Measurements from ENCODE around the gene GTF3C2. TPM values are rescaled to one million over a fixed set of nuclear protein-coding genes. Genes with fewer than 3 reads are reported as not detected.
"Not testable (repeated sequence)": the region's sequence is repeated elsewhere in the genome, so short reads cannot be mapped to it uniquely, and the experiment has no call there.

The GTF3C2 gene
- total RNA-seq, 2 experiments from 2014 or later: 49.0 to 49.1 TPM

DNA sequence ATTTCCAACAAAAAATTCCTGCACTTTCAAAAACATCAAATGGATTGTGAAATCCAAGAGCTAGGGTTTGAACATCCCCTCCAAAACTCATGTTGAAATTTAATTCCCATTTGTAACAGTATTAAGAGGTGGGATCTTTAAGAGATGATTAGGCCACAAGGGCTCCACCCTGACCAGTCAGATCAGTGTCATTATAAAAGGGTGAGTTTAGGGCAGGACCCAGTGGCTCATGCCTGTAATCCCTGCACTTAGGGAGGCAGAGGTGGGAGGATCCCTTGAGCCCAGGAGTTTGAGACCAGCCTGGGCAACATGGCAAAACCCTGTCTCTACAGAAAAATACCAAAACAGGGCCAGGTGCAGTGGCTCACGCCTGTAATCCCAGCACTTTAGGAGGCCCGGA lies 8.9 kb downstream of the GTF3C2 start:
- peaks cover 25% of the 10 kb centered on the region for H3K36me3 Mint-ChIP-seq (ENCODE audit: low read depth)
- H3K27ac Mint-ChIP-seq: no peak overlapping the region
- ChIA-PET CTCF (no interaction called here), POLR2A (no interaction called here)
- DNase-seq: no peak
- H3K4me1 Mint-ChIP-seq: peaks cover 21% of the 10 kb centered on the region
- H3K27me3 Mint-ChIP-seq: no peaks in the 10 kb centered on the region
- H3K4me3 Mint-ChIP-seq: no peak overlapping the region
- H3K9me3 Mint-ChIP-seq: no peaks in the 10 kb centered on the region

DNA sequence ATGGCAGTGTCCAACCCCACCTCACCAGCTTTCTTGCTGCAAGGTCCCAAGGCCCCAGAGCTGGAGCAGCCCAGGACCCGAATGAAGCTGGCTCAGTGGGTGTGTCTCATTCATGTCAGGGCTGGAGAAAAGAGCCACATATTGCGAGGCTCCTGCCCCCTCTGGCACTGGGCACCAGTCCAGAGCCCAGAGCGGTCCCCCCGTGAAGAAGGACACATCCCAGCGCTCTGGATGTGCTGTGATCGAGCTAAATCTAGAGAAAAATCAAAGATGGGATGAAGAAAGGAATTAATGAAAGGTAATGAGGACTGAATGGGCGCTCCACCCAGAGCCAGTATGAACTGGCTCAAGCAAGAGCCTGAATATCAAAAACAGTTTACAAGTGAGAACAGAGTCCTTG lies 20.4 kb downstream of the GTF3C2 start:
- no peaks in the 10 kb centered on the region for H3K27me3 Mint-ChIP-seq
- CTCF ChIA-PET: no interaction called here
- no peaks in the 10 kb centered on the region for H3K4me1 Mint-ChIP-seq
- H3K9me3 Mint-ChIP-seq: no peaks in the 10 kb centered on the region
- H3K36me3 Mint-ChIP-seq (ENCODE audit: low read depth): peaks cover 52% of the 10 kb centered on the region
- no peak overlapping the region for H3K4me3 Mint-ChIP-seq
- POLR2A ChIA-PET: interaction anchor here (1.4 to 2.6 kb wide), 2 partner anchors 13 to 20 kb away, joined by 4 to 6 read pairs; partner anchors contain the start of genes GTF3C2 and MPV17
- H3K27ac Mint-ChIP-seq: no peak overlapping the region
- no peak for DNase-seq

DNA sequence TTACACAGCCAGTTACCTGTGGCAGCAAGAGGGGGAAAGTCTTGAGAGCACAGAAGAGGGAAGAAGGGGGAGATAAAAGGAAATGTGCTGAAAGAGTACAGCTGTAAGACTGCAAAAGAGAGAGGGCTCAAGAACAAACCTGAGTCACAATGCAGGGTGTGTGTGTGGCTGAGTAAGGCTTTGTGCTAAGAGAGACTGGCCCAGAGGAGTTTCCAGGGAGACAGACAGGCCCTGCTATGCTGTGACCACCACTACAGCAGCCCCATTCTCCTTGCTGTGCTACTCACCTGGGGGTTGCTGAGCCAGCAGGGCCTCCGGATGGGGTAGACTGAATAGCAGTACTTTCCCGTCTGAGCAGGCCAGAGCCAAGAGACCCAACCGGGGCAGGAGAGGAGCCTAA lies 21.3 kb downstream of the GTF3C2 start:
- no peak overlapping the region for H3K4me3 Mint-ChIP-seq
- no peak overlapping the region for H3K27ac Mint-ChIP-seq
- H3K9me3 Mint-ChIP-seq: no peaks in the 10 kb centered on the region
- H3K4me1 Mint-ChIP-seq: no peaks in the 10 kb centered on the region
- POLR2A ChIA-PET: interaction anchor here (2.6 kb wide), 1 partner anchor 12 kb away, joined by 6 read pairs; the partner anchor contains the start of gene MPV17
- CTCF ChIA-PET: no interaction called here
- no peak for DNase-seq
- no peaks in the 10 kb centered on the region for H3K27me3 Mint-ChIP-seq
- H3K36me3 Mint-ChIP-seq (ENCODE audit: low read depth): peaks cover 46% of the 10 kb centered on the region

DNA sequence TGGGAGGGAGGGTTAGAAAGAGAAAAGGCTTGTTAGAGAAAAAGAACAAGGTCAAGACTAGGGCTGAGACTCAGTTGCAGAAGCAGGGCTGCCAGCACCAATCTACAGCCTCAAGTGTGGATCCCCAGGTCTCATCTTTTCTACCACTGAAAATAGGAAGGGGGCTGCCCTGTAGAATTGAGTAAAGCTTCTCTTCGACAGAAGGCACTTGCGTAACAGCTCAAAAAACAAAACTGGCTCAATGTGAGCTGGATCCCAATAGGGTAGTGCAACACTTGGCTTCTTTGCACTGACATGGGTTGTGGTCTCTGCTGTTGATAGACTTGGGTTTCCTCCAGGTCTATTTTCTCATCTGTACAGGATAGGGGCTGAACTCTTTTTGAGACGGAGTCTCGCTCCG lies 31.8 kb downstream of the GTF3C2 start:
- ChIA-PET CTCF (interaction anchor here (1.3 to 3.0 kb wide), 2 partner anchors 22 to 68 kb away, joined by 4 to 19 read pairs; no protein-coding TSS in a partner anchor), POLR2A (interaction anchor here (1.3 kb wide), 1 partner anchor 339 kb away, joined by 3 read pairs; the partner anchor contains the start of genes SLC4A1AP and SUPT7L)
- no peaks in the 10 kb centered on the region for H3K27me3 Mint-ChIP-seq
- no peak for DNase-seq
- H3K9me3 Mint-ChIP-seq: no peaks in the 10 kb centered on the region
- no peak overlapping the region for H3K4me3 Mint-ChIP-seq
- peak overlapping the region; percentile 4 for H3K27ac Mint-ChIP-seq
- H3K36me3 Mint-ChIP-seq (ENCODE audit: low read depth): peaks cover 37% of the 10 kb centered on the region
- peaks cover 22% of the 10 kb centered on the region for H3K4me1 Mint-ChIP-seq

DNA sequence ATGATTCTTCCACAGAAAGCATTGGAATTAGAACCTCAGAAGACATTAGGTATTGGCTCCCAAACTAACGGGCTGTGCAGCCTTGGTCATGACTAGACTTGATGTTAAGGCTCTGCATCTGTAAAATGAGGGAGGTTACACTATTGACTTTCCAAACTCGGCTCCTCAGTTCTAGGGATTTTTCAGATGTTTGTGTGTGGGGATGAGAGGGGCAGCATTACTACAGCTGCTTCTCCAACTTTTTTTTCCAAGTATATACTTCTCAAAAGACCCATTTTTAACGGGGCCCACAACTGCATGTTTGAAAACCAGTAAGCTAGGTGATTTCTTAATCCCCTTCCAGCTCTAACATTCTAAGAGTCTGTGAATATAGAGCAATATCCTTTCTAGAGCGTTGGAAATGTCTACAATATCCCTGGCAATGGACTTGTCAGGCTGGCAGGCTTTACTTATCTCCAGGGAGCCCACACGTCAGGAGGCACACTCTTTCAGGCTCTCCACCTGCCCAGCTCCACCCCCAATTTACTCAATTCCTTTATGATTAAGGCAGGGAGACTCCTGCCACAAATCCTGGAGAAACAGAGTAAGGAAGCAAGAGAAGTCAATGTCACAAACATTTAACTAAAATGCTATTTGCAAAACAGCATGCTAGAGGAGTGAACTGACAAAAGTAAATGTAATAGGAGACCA lies 32.8 kb downstream of the GTF3C2 start:
- DNase-seq: no peak
- CTCF ChIA-PET: interaction anchor here (1.0 to 3.0 kb wide), 5 partner anchors 20 to 360 kb away, joined by 3 to 19 read pairs (median 6); no protein-coding TSS in a partner anchor
- Mint-ChIP-seq H3K9me3 (no peaks in the 10 kb centered on the region), H3K27me3 (no peaks in the 10 kb centered on the region), H3K4me1 (peaks cover 22% of the 10 kb centered on the region), H3K4me3 (peak overlapping the region; percentile 97), H3K27ac (peak overlapping the region; percentile 79), H3K36me3 (ENCODE audit: low read depth) (peaks cover 33% of the 10 kb centered on the region)
- POLR2A ChIA-PET: interaction anchor here (0.8 to 3.4 kb wide), 16 partner anchors 9 to 537 kb away, joined by 3 to 22 read pairs (median 8); partner anchors contain the start of genes GTF3C2, PPM1G, SLC4A1AP and SNX17

DNA sequence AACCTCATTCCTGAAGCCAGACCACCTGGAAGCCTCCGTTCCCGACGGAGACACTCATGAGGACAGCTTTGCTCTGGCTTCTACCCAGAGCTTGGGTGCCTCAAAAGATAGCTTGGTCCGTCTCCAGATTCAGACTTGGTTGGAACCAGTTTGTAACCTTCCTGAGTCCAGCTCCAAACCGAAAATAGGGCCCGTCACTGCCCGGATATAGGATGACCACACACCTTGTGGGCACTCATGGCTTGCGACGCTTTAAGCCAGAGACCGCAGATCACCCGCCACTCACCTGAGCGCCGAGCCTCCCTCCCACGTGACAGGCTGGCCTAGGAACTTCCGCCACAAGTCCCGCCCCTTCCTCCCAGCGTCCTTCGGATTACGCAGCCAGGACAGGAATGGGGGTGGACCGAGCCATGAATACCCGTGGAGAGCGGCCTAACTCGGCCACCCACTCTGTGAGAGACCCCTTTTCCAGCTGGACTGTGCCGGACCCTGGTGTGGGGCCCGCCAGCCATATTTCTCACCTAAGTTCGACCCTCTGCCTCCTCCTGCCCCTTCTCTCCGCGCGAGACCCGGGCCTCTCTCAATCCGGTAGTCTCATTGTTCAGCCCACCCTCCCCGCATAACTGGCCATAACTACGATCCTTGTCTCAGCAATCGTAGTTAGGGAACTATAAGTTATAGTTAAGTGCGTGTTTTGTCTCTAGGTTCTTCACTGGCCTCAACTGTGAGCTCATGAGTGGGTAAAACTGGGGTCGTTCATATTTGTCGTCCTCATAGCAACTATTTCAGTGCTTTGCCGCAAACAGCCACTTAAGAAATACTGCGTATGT lies 33.6 kb downstream of the GTF3C2 start, which contains the start of gene MPV17:
MPV17 (minus strand) TSS at position 332 of the 830 bp plus-strand sequence. CDS start 580 bp downstream, outside the sequence.
- H3K9me3 Mint-ChIP-seq: no peaks in the 10 kb centered on the region
- H3K27me3 Mint-ChIP-seq: no peaks in the 10 kb centered on the region
- H3K36me3 Mint-ChIP-seq (ENCODE audit: low read depth): peaks cover 26% of the 10 kb centered on the region
- CTCF ChIA-PET: interaction anchor here (0.9 to 3.0 kb wide), 8 partner anchors 20 to 360 kb away, joined by 3 to 19 read pairs (median 4); partner anchors contain the start of gene TRIM54
- peak within 1 kb of the TSS; percentile 79 for H3K27ac Mint-ChIP-seq
- DNase-seq: peak; percentile 91
- POLR2A ChIA-PET: interaction anchor here (0.8 to 3.4 kb wide), 25 partner anchors 8 to 536 kb away, joined by 3 to 22 read pairs (median 5); partner anchors contain the start of genes AGBL5, GTF3C2, OST4 and PPM1G
- H3K4me3 Mint-ChIP-seq: peak within 1 kb of the TSS; percentile 97
- H3K4me1 Mint-ChIP-seq: peaks cover 22% of the 10 kb centered on the region

DNA sequence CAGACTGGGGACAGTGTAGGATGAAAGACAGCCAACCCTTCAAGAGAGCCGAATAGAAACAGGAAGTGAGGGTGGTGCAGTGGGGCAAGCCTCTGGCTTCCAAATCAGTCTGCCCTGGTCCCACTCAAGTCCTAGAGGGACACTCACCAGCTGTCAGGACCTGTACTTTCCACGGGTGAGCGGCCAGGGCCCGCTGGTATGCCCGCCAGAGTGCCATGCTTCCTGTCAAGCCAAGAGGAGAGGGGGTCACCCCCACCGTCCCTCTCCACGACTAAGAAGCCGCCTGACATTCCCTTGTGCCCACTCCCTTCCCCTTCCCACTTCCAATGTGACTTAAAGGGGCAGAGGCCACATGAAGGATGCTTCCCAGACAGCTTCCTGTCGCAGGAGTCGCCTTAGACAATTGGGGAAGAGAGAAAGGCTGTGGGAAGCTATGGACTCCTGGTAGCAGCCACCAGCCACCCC lies 34.2 kb downstream of the GTF3C2 start:
- no peaks in the 10 kb centered on the region for H3K27me3 Mint-ChIP-seq
- H3K36me3 Mint-ChIP-seq (ENCODE audit: low read depth): peaks cover 23% of the 10 kb centered on the region
- DNase-seq: peak; percentile 31
- CTCF ChIA-PET: interaction anchor here (0.9 to 3.0 kb wide), 7 partner anchors 10 to 361 kb away, joined by 3 to 19 read pairs (median 3); partner anchors contain the start of gene TRIM54
- H3K4me3 Mint-ChIP-seq: peak overlapping the region; percentile 97
- peaks cover 22% of the 10 kb centered on the region for H3K4me1 Mint-ChIP-seq
- POLR2A ChIA-PET: interaction anchor here (0.8 to 3.4 kb wide), 22 partner anchors 8 to 341 kb away, joined by 3 to 22 read pairs (median 6); partner anchors contain the start of genes AGBL5, GTF3C2, OST4 and PPM1G
- H3K9me3 Mint-ChIP-seq: no peaks in the 10 kb centered on the region
- H3K27ac Mint-ChIP-seq: peak overlapping the region; percentile 79

DNA sequence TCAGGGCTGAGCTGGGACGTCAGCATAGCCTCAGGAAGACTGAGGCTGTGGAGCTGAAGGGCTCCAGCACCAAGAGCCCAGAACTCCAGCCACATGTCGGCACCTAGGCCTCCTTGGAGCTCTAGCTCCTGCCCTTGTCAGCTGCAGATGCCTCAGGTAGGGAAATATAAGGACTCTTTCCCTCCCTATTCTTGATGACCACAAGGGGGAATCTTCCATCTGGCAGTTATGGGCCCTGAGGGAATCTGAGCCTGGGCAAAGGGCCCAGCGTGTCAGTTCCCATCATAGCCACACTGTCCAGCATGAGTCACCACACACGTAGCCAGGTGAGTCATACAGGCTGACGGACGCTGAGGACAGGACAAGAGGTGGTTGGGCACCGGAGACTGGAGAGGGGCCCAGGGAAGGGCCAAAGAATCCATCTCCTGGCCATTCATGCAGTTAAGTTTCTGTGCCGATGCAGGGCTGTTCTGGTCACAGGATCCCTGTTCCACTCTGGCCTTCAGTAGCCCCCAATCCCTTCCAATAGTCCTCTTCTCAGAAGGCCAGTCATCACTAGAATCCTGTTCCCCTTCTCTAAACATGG lies 35.5 kb downstream of the GTF3C2 start:
- Mint-ChIP-seq H3K4me3 (no peak overlapping the region), H3K36me3 (ENCODE audit: low read depth) (peaks cover 11% of the 10 kb centered on the region), H3K9me3 (no peaks in the 10 kb centered on the region), H3K27me3 (no peaks in the 10 kb centered on the region), H3K4me1 (peaks cover 22% of the 10 kb centered on the region), H3K27ac (no peak overlapping the region)
- no peak for DNase-seq
- CTCF ChIA-PET: interaction anchor here (1.6 to 5.1 kb wide), 3 partner anchors 9 to 49 kb away, joined by 3 to 27 read pairs (median 3); partner anchors contain the start of genes EIF2B4 and SNX17
- POLR2A ChIA-PET: interaction anchor here (3.1 to 3.4 kb wide), 2 partner anchors 35 to 58 kb away, joined by 17 to 22 read pairs; partner anchors contain the start of genes GTF3C2 and ZNF513

DNA sequence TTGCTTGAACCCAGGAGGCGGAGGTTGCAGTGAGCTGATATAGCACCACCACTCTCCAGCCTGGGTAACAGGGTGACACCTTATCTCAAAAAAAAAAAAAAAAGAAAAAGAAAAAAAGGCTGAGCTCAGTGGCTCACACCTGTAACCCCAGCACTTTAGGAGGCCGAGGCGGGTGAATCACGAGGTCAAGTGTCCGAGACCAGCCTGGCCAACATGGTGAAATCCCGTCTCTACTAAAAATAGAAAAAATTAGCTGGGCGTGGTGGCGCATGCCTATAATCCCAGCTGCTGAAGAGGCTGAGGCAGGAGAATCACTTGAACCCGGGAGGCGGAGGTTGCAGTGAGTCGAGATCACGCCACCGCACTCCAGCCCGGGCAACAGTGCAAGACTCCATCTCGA lies 36.7 kb downstream of the GTF3C2 start:
- H3K4me3 Mint-ChIP-seq; H3K9me3 Mint-ChIP-seq; DNase-seq; H3K27ac Mint-ChIP-seq; H3K27me3 Mint-ChIP-seq; H3K36me3 Mint-ChIP-seq (ENCODE audit: low read depth): not testable (repeated sequence)
- ChIA-PET CTCF (interaction anchor here (0.5 to 5.1 kb wide), 3 partner anchors 17 to 69 kb away, joined by 3 to 27 read pairs (median 4); partner anchors contain the start of genes EIF2B4 and SNX17), POLR2A (interaction anchor here (1.1 kb wide), 1 partner anchor 27 kb away, joined by 3 read pairs; no protein-coding TSS in a partner anchor)
- peaks cover 22% of the 10 kb centered on the region for H3K4me1 Mint-ChIP-seq

DNA sequence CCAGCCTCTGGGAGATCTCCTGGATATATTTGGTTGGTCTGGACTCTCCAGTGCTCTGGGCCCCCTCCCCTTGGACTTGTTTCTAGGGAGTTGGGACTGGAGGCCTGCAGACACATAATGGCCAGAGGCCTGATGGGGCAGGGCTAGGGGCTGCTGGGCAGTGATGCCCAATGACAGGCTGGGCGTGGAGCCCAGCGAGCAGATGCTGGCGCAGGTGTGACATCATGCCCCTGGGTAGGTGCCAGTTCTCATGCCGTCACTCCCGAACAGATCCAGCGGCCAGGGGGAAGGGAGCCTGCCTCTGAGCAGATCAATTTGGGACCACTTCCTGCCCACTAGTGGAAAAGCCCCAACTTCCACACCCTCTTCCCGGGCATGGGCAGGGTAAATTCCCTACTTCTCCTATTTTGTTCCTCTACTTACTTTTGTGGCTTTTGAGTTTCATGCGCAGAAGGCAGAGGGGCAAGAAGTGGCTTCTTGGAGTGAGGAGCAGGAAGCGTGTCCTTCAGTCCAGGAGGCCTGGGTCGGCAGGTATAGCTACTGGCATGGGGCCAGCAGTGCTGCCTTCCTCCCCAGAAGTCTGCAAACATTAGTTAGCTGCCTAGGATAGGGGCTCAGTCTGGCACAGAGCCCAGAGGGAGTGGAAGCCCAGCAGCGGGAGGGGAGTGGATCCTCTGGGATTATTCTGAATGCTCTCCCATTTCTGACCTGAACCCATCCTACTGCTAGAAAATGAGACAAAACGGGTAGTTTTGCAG lies 39.7 kb downstream of the GTF3C2 start:
- Mint-ChIP-seq H3K9me3 (no peaks in the 10 kb centered on the region), H3K36me3 (ENCODE audit: low read depth) (peaks cover 9% of the 10 kb centered on the region), H3K27ac (no peak overlapping the region), H3K4me1 (peaks cover 7% of the 10 kb centered on the region), H3K4me3 (no peak overlapping the region), H3K27me3 (no peaks in the 10 kb centered on the region)
- POLR2A ChIA-PET: no interaction called here
- CTCF ChIA-PET: interaction anchor here (1.1 to 5.1 kb wide), 2 partner anchors 14 to 37 kb away, joined by 3 to 27 read pairs; no protein-coding TSS in a partner anchor
- no peak for DNase-seq

DNA sequence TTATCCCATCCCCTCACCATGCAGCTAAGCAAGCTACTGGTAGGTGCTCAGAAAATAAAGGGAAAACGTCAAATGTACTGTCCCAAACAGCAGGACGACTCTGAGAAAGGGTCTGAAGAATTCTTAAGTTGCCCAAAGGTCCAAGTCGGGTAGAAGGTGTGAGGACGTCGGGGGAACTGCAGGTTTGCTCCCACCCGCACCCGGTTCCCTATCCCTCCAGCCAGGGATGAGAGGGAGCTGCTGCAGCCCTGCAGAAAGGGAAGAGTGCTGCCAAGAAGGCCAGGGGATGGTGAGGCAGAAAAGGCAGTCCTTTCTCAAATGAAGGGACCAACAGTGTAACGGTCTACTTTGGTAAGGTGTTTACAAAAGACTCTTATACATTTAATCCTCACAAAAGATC lies 41.4 kb downstream of the GTF3C2 start:
- Mint-ChIP-seq H3K27me3 (no peaks in the 10 kb centered on the region), H3K4me3 (no peak overlapping the region), H3K27ac (no peak overlapping the region), H3K36me3 (ENCODE audit: low read depth) (peaks cover 20% of the 10 kb centered on the region), H3K4me1 (no peaks in the 10 kb centered on the region), H3K9me3 (no peaks in the 10 kb centered on the region)
- ChIA-PET POLR2A (interaction anchor here (1.2 to 2.2 kb wide), 2 partner anchors 8 to 51 kb away, joined by 3 to 10 read pairs; partner anchors contain the start of gene MPV17), CTCF (interaction anchor here (0.9 kb wide), 1 partner anchor 173 kb away, joined by 3 read pairs; no protein-coding TSS in a partner anchor)
- no peak for DNase-seq
